HG02943 (cell line): Measurements from ENCODE around the gene FAM156A.
"Not testable (repeated sequence)": the region's sequence is repeated elsewhere in the genome, so short reads cannot be mapped to it uniquely, and the experiment has no call there.

Source experiments
- ATAC-seq: cut with Tn5 transposase; IDR thresholded peaks from one replicate; pipeline ENCODE4 v1.9.1; 2021; ENCODE audit warnings: mild to moderate bottlenecking, low read depth, moderate library complexity; ENCODE audit not compliant: unreplicated experiment

The FAM156A gene

GRCh38 chrX:52967922-52968321, 9.6 kb upstream of the FAM156A start:
- ATAC-seq, result not testable (repeated sequence)

- not testable (repeated sequence) for ATAC-seq
Measured at GRCh38 chrX:52966993-52967738, 8.8 kb upstream of the FAM156A start.

- ATAC-seq, result peak; percentile 31
Measured at GRCh38 chrX:52958961-52959360, 643 bp upstream of the FAM156A start.

- not testable (repeated sequence) for ATAC-seq
Measured at GRCh38 chrX:52949884-52950283, 8.4 kb downstream of the FAM156A start.

- ATAC-seq, result not testable (repeated sequence)
Measured at GRCh38 chrX:52949325-52949724, 9.0 kb downstream of the FAM156A start.

GRCh38 chrX:52948265-52948664, 10.1 kb downstream of the FAM156A start:
- ATAC-seq, result not testable (repeated sequence)

GRCh38 chrX:52947501-52947900, 10.8 kb downstream of the FAM156A start:
- not testable (repeated sequence) for ATAC-seq

GRCh38 chrX:52945838-52946494, 12.4 kb downstream of the FAM156A start:
- not testable (repeated sequence) for ATAC-seq

- ATAC-seq, result not testable (repeated sequence)
Measured at GRCh38 chrX:52941728-52942127, 16.6 kb downstream of the FAM156A start.

- not testable (repeated sequence) for ATAC-seq
Measured at GRCh38 chrX:52940704-52941103, 17.6 kb downstream of the FAM156A start.

- ATAC-seq, result not testable (repeated sequence)
Measured at GRCh38 chrX:52935470-52935784, 22.9 kb downstream of the FAM156A start.

- ATAC-seq, result peak; percentile 95
Measured at GRCh38 chrX:52934704-52935469, 23.4 kb downstream of the FAM156A start.

- ATAC-seq, result no peak
Measured at GRCh38 chrX:52933976-52934703, 24.2 kb downstream of the FAM156A start.

- no peak for ATAC-seq
Measured at GRCh38 chrX:52933213-52933612, 25.1 kb downstream of the FAM156A start.

GRCh38 chrX:52930214-52930613, 28.1 kb downstream of the FAM156A start:
- not testable (repeated sequence) for ATAC-seq

GRCh38 chrX:52923781-52924241, 34.5 kb downstream of the FAM156A start:
- ATAC-seq, result no peak

- ATAC-seq, result not testable (repeated sequence)
Measured at GRCh38 chrX:52914704-52915103, 43.6 kb downstream of the FAM156A start.

GRCh38 chrX:52913681-52914080, 44.6 kb downstream of the FAM156A start:
- ATAC-seq, result not testable (repeated sequence)

GRCh38 chrX:52909313-52909969, 48.9 kb downstream of the FAM156A start:
- not testable (repeated sequence) for ATAC-seq

- not testable (repeated sequence) for ATAC-seq
Measured at GRCh38 chrX:52907900-52908299, 50.4 kb downstream of the FAM156A start.
